Measurements from ENCODE around the gene RABGAP1L.

Gene RABGAP1L

GRCh38 chr1:174218983-174219382 is 59.7 kb downstream of the RABGAP1L start:
- TF ChIP-seq, protein P1, sequence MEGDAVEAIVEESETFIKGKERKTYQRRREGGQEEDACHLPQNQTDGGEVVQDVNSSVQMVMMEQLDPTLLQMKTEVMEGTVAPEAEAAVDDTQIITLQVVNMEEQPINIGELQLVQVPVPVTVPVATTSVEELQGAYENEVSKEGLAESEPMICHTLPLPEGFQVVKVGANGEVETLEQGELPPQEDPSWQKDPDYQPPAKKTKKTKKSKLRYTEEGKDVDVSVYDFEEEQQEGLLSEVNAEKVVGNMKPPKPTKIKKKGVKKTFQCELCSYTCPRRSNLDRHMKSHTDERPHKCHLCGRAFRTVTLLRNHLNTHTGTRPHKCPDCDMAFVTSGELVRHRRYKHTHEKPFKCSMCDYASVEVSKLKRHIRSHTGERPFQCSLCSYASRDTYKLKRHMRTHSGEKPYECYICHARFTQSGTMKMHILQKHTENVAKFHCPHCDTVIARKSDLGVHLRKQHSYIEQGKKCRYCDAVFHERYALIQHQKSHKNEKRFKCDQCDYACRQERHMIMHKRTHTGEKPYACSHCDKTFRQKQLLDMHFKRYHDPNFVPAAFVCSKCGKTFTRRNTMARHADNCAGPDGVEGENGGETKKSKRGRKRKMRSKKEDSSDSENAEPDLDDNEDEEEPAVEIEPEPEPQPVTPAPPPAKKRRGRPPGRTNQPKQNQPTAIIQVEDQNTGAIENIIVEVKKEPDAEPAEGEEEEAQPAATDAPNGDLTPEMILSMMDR (IDR thresholded peaks at IDR 0.05; ENCODE audit: borderline replicate concordance, control extremely low read depth, extremely low read depth, insufficient read depth, missing control alignments): no peak
- in situ Hi-C loops (cut with MboI; ENCODE audit: low sequenced_read_pairs, unreplicated experiment): loop anchor here (5.0 to 25.0 kb wide), 2 partner anchors 122 to 782 kb away; no protein-coding TSS in a partner anchor
- DNase-seq (ENCODE audit: low spot score): no peak

- in situ Hi-C loops (cut with MboI; ENCODE audit: low sequenced_read_pairs, unreplicated experiment): loop anchor here (5.0 to 25.0 kb wide), 2 partner anchors 122 to 782 kb away; no protein-coding TSS in a partner anchor
- DNase-seq (ENCODE audit: low spot score): no peak
- TF ChIP-seq, protein P1 (IDR thresholded peaks at IDR 0.05; ENCODE audit: borderline replicate concordance, control extremely low read depth, extremely low read depth, insufficient read depth, missing control alignments): no peak
These were observed 60.5 kb downstream of the RABGAP1L start for GRCh38 chr1:174219606-174220370.

- in situ Hi-C loops (cut with MboI; ENCODE audit: low sequenced_read_pairs, unreplicated experiment): loop anchor here (25.0 kb wide), 1 partner anchor 784 kb away; no protein-coding TSS in a partner anchor
- DNase-seq (ENCODE audit: low spot score): no peak
- TF ChIP-seq, protein P1 (IDR thresholded peaks at IDR 0.05; ENCODE audit: borderline replicate concordance, control extremely low read depth, extremely low read depth, insufficient read depth, missing control alignments): no peak
These were observed 62.4 kb downstream of the RABGAP1L start for GRCh38 chr1:174221681-174222080.

DNA sequence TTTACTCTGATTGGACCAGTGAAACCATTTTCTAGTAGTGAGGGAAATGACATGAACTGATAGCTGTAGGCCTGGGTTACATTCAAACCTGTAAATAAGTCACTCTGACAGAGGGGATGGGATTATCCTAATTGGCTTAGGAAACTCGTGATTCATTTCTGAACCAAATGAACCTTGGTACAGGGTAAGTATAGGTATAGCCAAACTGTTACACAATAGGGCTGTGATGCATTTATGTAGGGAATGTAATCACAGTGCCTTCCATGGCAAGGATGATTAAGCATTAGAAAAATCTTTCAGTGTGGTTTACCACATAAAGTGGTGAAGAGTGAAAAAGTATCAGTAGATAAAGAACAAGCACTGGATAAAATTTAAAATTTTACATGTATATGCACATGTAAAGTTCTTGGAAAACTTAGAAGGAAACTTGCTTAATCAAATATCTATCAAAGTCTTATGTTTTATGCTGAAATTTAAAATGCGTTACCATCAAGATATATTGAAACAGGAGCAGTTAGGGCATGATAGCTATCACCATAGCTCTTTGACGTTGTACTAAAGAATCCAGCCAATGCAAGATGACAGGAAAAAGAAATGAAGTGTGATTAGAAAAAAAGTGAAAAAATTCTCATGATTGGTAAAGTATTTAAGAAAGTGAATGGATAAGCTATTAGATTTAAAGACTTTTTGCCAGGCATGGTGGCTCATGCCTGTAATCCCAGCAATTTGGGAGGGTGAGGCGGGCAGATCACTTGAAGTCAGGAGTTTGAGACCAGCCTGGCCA is 63.0 kb downstream of the RABGAP1L start:
- DNase-seq (ENCODE audit: low spot score): no peak
- in situ Hi-C loops (cut with MboI; ENCODE audit: low sequenced_read_pairs, unreplicated experiment): loop anchor here (25.0 kb wide), 1 partner anchor 785 kb away; no protein-coding TSS in a partner anchor
- TF ChIP-seq, protein P1 (IDR thresholded peaks at IDR 0.05; ENCODE audit: borderline replicate concordance, control extremely low read depth, extremely low read depth, insufficient read depth, missing control alignments): no peak

DNA sequence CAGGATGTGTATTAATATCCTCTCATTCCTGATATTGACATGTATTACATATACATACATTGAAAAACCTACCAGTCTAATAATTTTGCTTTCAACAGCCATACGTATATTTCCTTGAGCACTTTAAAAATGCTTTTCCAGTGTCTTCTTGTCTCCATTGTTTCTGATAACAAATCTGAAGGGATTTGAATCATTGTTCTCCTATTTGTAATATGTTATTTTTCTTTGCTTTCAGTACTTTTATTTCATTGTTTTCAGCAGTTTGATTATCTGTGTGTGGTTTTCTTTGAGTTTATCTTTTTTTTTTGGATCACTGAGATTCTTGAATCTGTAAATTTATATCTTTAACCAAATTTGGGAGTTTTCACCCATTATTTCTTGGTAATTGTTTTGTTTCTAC is 65.3 kb downstream of the RABGAP1L start:
- TF ChIP-seq, protein P1 (IDR thresholded peaks at IDR 0.05; ENCODE audit: borderline replicate concordance, control extremely low read depth, extremely low read depth, insufficient read depth, missing control alignments): no peak
- in situ Hi-C loops (cut with MboI; ENCODE audit: low sequenced_read_pairs, unreplicated experiment): loop anchor here (25.0 kb wide), 1 partner anchor 787 kb away; no protein-coding TSS in a partner anchor
- DNase-seq (ENCODE audit: low spot score): no peak

DNA sequence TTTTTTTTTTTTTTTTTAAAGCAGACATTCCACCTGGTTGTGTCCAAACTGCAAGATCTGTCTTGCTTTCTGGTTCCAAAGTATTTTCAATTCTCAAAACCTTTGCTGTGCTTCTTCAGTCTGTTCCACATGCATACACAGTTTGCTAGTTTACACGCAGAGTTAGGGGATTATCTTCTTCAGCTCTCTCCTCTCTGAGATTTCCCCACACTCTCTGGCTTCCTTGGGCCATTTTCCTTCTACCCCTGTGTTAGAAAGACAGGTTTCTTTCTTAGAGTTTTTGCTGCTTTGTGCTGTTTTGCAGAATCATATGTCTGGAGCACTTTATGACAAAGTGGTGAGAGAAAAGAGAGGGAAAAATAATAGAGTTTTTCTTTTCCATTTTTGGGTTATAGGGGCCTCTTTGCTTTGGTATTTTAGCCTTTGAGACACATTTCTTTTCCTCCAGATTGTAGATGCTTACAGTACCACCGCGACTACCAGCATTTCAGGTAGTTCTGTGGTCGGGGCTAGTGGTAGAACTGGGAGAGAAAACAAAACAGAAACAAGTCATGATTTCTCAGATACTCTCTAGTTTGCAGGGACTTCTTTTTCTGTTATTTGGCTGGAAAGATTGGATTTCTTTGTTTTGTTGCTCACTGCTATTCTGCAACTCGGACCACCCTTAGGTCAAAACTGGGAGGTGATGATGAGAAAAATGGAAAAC is 66.3 kb downstream of the RABGAP1L start:
- TF ChIP-seq, protein P1 (IDR thresholded peaks at IDR 0.05; ENCODE audit: borderline replicate concordance, control extremely low read depth, extremely low read depth, insufficient read depth, missing control alignments): no peak
- in situ Hi-C loops (cut with MboI; ENCODE audit: low sequenced_read_pairs, unreplicated experiment): no loop called here
- DNase-seq (ENCODE audit: low spot score): no peak

All from GM13976 (cell line).